Upper lobe of right lung (tissue), 1 donor: ENCODE data around the gene EVL. TPM values are rescaled to one million over a fixed set of nuclear protein-coding genes. Genes with fewer than 3 reads are reported as not detected.
A peak's percentile ranks its signal among the peaks of the same experiment; 100 is the strongest.

Experiments
- ATAC-seq: fragments of 200-7000 bp; cut with Tn5 transposase; one replicate; pipeline ENCODE4 v1.9.1; 2020; ENCODE audit warnings: mild to moderate bottlenecking, moderate library complexity
- DNase-seq: peaks from one replicate; pipeline ENCODE4 v3.0.0-alpha.2; 2020
- H3K27ac ChIP-seq: fragments of 200-600 bp; one replicate; pipeline ENCODE4 v1.8.0; 2022
- H3K27me3 ChIP-seq: fragments of 200-600 bp; one replicate; pipeline ENCODE4 v1.8.0; 2022; ENCODE audit warnings: mild to moderate bottlenecking
- H3K36me3 ChIP-seq: fragments of 200-600 bp; one replicate; pipeline ENCODE4 v1.8.0; 2022
- H3K4me1 ChIP-seq: fragments of 200-600 bp; one replicate; pipeline ENCODE4 v1.8.0; 2022
- H3K4me3 ChIP-seq: fragments of 200-600 bp; one replicate; pipeline ENCODE4 v1.8.0; 2022; ENCODE audit warnings: mild to moderate bottlenecking
- H3K9me3 ChIP-seq: fragments of 200-600 bp; one replicate; pipeline ENCODE4 v1.8.0; 2022
- CTCF ChIP-seq: fragments of 200-600 bp; IDR thresholded peaks from one replicate; pipeline ENCODE4 v1.8.0; 2022; ENCODE audit warnings: antibody characterized with exemption
- intact Hi-C: fragments of 100-400 bp; cut with DNase I; formaldehyde crosslinking; loops from one replicate; pipeline ENCODE4 v1.11.0; 2022
- total RNA-seq: library from RNA; stranded (reverse); fragmentation: NEBNext Ultra II Directional; extraction: Animal tissue kit (Norgen Biotek cat#: 25700); gene quantifications from one replicate; pipeline ENCODE4 v1.2.1, GENCODE V29; 2021
- donor health status: DM: no; HTN: yes; CAD: no; lungs with severe emphysema.

The EVL gene
- total RNA-seq, 1 donor from 2014 or later: 206 TPM

- intact Hi-C loops: no loop called here
- ATAC-seq: no peak
- no peaks in the 10 kb centered on the region for H3K27me3 ChIP-seq
- no peak for DNase-seq
- H3K4me1 ChIP-seq: peaks cover 12% of the 10 kb centered on the region
- H3K4me3 ChIP-seq: no peak overlapping the region
- no peaks in the 10 kb centered on the region for H3K9me3 ChIP-seq
- no peaks in the 10 kb centered on the region for H3K36me3 ChIP-seq
- no peak for TF ChIP-seq CTCF
- no peak overlapping the region for H3K27ac ChIP-seq
Observed at GRCh38 chr14:100038065-100038464, 27.2 kb upstream of the EVL start.

- DNase-seq (no peak), ATAC-seq (no peak)
- no peak for TF ChIP-seq CTCF
- no peaks in the 10 kb centered on the region for H3K9me3 ChIP-seq
- no peaks in the 10 kb centered on the region for H3K27me3 ChIP-seq
- no peak overlapping the region for H3K4me3 ChIP-seq
- intact Hi-C loops: no loop called here
- H3K36me3 ChIP-seq: no peaks in the 10 kb centered on the region
- peaks cover 10% of the 10 kb centered on the region for H3K4me1 ChIP-seq
- H3K27ac ChIP-seq: no peak overlapping the region
Observed at GRCh38 chr14:100039903-100040302, 25.3 kb upstream of the EVL start.

GRCh38 chr14:100041271-100041670 lies 24.0 kb upstream of the EVL start:
- intact Hi-C loops: no loop called here
- H3K27me3 ChIP-seq: no peaks in the 10 kb centered on the region
- H3K4me1 ChIP-seq: peaks cover 10% of the 10 kb centered on the region
- no peaks in the 10 kb centered on the region for H3K36me3 ChIP-seq
- no peak overlapping the region for H3K27ac ChIP-seq
- ATAC-seq (peak; percentile 69), DNase-seq (no peak)
- TF ChIP-seq CTCF: no peak
- no peak overlapping the region for H3K4me3 ChIP-seq
- H3K9me3 ChIP-seq: no peaks in the 10 kb centered on the region

- no peak for TF ChIP-seq CTCF
- Histone ChIP-seq H3K4me1 (peaks cover 6% of the 10 kb centered on the region), H3K9me3 (no peaks in the 10 kb centered on the region), H3K27me3 (no peaks in the 10 kb centered on the region), H3K27ac (no peak overlapping the region), H3K36me3 (no peaks in the 10 kb centered on the region), H3K4me3 (no peak overlapping the region)
- intact Hi-C loops: no loop called here
- DNase-seq (no peak), ATAC-seq (peak; percentile 53)
Observed at GRCh38 chr14:100042286-100042685, 22.9 kb upstream of the EVL start.

- DNase-seq (no peak), ATAC-seq (no peak)
- Histone ChIP-seq H3K4me1 (no peaks in the 10 kb centered on the region), H3K27ac (no peak overlapping the region), H3K4me3 (no peak overlapping the region), H3K9me3 (no peaks in the 10 kb centered on the region), H3K36me3 (no peaks in the 10 kb centered on the region), H3K27me3 (no peaks in the 10 kb centered on the region)
- intact Hi-C loops: no loop called here
- no peak for TF ChIP-seq CTCF
Observed at GRCh38 chr14:100045642-100046344, 19.4 kb upstream of the EVL start.

- no peak overlapping the region for H3K27ac ChIP-seq
- no peak overlapping the region for H3K4me3 ChIP-seq
- no peaks in the 10 kb centered on the region for H3K27me3 ChIP-seq
- DNase-seq (no peak), ATAC-seq (no peak)
- H3K9me3 ChIP-seq: no peaks in the 10 kb centered on the region
- TF ChIP-seq CTCF: no peak
- no peaks in the 10 kb centered on the region for H3K36me3 ChIP-seq
- intact Hi-C loops: no loop called here
- H3K4me1 ChIP-seq: no peaks in the 10 kb centered on the region
Observed at GRCh38 chr14:100047600-100047999, 17.6 kb upstream of the EVL start.
